Right kidney (tissue), 1 donor: Measurements from ENCODE around the gene ABCG2.
"Not testable (repeated sequence)": the region's sequence is repeated elsewhere in the genome, so short reads cannot be mapped to it uniquely, and the experiment has no call there.

Experiments used
- DNase-seq: peaks from one replicate; pipeline ENCODE4 v3.0.0-alpha.2; 2016

ABCG2 gene

GRCh38 chr4:88110826-88111225 is 47.6 kb downstream of the ABCG2 start:
- no peak for DNase-seq

GRCh38 chr4:88109123-88109881 is 49.1 kb downstream of the ABCG2 start:
- no peak for DNase-seq

DNA sequence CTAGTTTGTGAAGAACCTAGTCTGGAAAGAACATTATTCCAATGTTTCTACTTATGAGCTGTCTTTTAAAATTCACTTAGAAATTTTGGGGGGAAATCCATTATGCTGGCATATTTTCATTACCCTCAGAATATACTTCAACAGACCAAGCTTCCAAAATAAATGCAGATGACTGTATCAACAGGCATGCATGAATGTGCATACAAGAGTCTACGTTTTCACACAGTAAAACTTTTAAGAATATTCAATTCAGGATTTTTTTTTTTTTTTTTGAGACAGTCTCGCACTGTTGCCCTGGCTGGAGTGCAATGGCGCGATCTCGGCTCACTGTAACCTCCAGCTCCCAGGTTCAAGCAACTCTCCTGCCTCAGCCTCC is 49.7 kb downstream of the ABCG2 start:
- no peak for DNase-seq

- not testable (repeated sequence) for DNase-seq
Observed at GRCh38 chr4:88108108-88108465, 50.4 kb downstream of the ABCG2 start.

DNA sequence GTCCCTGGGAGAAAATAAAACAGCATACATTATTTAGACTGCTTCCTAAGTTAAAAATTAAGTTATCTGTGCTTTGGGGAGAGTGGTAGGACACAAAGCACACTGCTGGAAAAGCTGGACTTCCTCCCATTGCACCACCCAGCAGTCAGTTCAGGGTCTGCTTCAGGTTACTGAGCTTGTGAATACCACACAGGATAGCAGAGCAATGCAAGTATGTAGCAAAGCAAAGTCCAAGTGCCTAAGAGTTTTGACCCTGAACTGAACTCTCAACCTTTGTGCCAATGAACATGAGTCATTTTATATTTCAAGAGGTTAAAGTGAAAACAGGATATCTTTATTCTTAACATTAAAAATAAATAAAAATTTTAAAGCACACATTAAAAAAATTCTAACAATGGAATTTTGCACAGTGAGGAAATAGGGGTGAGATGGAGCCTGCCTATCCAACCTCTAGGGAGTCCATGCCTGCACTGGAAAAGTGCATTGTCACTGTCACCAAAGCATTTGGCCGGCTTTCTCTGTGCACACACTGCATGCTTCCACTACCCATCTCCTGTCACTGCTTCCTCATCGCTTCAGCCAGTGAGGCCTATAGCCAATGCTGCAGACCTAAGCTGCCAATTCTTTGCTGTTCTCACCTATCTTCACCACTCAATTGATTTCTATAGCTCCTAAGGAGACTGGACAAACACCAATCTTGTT is 50.9 kb downstream of the ABCG2 start:
- no peak for DNase-seq

GRCh38 chr4:88106205-88106604 is 52.2 kb downstream of the ABCG2 start:
- no peak for DNase-seq

DNA sequence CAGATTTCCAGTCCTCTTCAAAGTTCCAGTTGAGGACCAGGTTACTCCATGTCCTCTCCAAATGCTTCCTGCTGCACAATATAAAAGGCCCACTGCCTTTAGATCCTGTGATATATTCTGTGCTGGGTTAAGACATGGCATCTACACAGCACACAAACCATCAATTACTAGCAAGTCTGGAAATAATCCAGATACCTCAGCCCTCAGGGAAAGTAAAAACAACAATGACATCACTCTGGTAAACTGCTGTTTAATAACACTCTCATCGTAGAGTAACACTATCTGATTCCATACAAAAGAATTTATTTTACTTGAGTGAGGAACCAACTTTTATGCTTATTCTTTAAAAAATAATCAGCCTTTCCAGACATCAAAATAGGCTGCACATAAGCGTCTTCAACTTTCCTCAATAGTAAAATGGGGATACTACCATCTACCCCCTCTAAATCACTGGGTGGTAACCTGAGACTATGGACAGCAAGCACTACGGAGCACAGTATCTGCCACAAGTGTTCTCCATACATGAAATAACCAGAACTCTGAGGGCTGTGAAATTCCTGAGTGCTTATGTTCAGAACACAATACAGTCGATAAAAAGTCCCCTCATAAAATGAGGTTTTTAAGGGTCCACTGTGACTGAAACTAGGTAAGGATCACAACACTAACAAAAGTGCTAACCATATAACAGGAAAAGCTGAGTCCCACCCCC is 53.4 kb downstream of the ABCG2 start:
- DNase-seq: no peak

- DNase-seq: no peak
Observed at GRCh38 chr4:88102026-88102425, 56.4 kb downstream of the ABCG2 start.

- no peak for DNase-seq
Observed at GRCh38 chr4:88101165-88101564, 57.3 kb downstream of the ABCG2 start.

DNA sequence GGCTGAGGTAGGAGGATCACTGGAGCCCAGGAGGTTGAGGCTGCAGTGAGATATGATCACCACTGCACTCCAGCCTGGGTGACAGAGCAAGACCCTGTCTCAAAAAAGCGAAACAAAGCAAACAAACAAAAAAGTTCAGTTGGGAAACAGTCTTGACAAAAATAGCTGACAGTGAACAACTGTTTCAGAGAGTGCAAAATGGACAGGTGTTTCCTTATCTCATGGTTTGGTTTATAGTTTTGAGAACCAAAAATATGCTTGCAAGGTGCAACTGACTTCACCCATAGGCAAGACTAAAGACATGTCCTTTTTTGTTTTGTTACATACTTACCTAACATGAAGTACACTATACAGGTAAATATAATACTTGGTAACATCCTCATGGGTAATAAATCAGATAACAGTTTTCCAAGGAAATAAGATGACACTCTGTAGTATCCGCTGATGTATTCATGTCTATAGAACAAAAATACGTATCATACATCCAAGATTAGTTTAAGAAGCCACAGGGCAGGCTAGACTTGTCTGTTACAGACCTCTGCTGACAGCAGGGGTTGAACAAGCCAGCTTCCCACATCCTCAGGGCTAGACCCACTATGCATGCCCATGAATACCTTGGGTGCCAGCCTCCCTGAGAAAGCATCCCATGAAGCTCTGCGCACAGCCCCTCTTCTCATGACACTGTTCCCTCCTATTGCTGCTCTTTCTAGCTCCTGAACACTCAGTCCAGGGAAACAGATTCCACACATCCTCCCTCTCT is 59.3 kb downstream of the ABCG2 start:
- no peak for DNase-seq

GRCh38 chr4:88097781-88098180 is 60.7 kb downstream of the ABCG2 start:
- no peak for DNase-seq

GRCh38 chr4:88097301-88097700 is 61.1 kb downstream of the ABCG2 start:
- DNase-seq: no peak

- DNase-seq: no peak
Observed at GRCh38 chr4:88093874-88094273, 64.6 kb downstream of the ABCG2 start.

DNA sequence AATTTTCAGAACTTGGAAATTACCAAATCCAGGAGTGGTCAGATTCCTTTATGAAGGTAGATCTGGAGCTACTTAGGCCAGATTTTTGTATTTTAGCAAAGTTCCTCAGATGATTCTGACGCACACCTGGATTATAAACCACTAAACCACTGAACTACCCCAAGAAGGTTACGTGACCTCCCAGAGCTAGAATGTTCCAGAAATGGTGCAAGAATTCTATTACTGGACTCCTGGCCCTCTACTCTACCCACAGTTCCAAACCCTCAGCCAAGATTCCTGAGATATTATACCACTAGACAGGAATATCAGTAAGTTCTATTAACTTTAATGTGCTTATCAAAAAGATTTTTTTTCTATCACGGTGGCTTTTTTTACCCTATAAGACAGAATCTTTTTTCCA is 67.1 kb downstream of the ABCG2 start:
- no peak for DNase-seq

- DNase-seq: no peak
Observed at GRCh38 chr4:88090898-88091297, 67.5 kb downstream of the ABCG2 start.

DNA sequence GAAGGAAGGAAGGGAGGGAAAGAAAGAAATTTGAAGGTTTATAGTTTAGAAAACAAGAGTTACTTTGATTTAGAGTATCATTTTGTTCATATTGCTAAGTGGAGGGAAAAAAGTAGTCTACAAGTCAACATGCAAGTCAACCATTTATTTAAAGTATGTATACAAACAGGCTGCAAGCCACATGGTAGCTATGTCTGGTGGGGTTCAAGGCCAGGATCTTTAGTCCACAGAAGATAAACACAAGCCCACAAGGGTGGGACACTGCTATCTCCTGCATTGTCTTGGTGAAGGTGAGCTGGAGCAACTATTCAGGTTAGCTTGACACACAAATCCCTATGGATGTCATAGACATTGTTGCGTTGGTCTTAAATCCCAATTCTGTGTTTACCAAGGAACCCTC is 71.4 kb downstream of the ABCG2 start:
- no peak for DNase-seq

GRCh38 chr4:88080626-88081025 is 77.8 kb downstream of the ABCG2 start:
- no peak for DNase-seq

GRCh38 chr4:88078579-88078978 is 79.9 kb downstream of the ABCG2 start:
- no peak for DNase-seq

GRCh38 chr4:88077911-88078524 is 80.4 kb downstream of the ABCG2 start:
- no peak for DNase-seq

DNA sequence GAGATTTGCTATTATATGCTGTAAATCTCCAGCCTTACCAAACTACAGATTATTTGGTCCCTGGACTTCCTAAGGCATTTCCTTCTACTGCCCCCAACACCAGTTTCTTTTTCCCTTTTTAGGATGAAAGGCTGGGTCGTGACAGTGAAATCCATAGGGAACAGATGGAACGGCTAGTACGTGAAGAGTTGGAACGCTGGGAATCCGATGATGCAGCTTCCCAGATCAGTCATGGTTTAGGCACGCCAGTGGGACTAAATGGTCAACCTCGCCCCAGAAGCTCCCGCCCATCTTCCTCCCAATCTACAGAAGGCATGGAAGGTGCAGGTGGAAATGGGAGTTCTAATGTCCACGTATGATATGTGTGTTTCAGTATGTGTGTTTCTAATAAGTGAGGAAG is 83.1 kb downstream of the ABCG2 start:
- no peak for DNase-seq

- DNase-seq: no peak
Observed at GRCh38 chr4:88070031-88070430, 88.4 kb downstream of the ABCG2 start.

DNA sequence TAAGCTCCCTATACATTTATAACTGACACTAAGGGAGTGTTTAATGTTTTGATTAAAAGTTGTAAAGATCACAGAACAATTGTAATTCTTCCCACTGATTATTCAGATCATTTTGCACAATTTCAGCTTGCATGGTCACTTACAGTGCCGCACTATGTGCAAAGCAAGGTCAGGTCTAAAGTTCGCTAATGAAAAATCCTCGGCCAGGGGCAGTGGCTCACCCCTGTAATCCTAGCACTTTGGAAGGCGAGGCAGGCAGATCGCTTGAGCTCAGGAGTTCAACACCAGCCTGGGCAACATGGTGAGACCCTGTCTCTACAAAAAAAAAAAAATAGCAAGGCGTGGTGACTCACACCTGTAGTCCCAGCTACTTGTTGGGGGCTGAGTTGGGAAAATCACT is 94.0 kb downstream of the ABCG2 start:
- DNase-seq: no peak
